Cardiac septum (tissue), 1 donor: ENCODE measurements around the gene ZNF385D. TPM values are rescaled to one million over a fixed set of nuclear protein-coding genes. Genes with fewer than 3 reads are reported as not detected.

Experiments
- DNase-seq: peaks from one replicate; pipeline ENCODE4 v3.0.0-alpha.2; 2020; ENCODE audit warnings: low spot score
- intact Hi-C: fragments of 100-400 bp; cut with DNase I; formaldehyde crosslinking; loops from one replicate; pipeline ENCODE4 v1.14.0; 2022
- total RNA-seq: library from RNA; stranded (reverse); fragmentation: NEBNext Ultra II Directional; extraction: Animal tissue kit (Norgen Biotek cat#: 25700); gene quantifications from one replicate; pipeline ENCODE4 v1.2.1, GENCODE V29; 2021
- donor health status: DM: no; HTN: no; CAD: no.

The ZNF385D gene
- total RNA-seq, 1 donor from 2014 or later: 12.5 TPM

GRCh38 chr3:21703291-21703690 lies 47.7 kb downstream of the ZNF385D start:
- intact Hi-C loops: no loop called here
- no peak for DNase-seq

- no peak for DNase-seq
- intact Hi-C loops: no loop called here
Measured at GRCh38 chr3:21697707-21698106, 53.3 kb downstream of the ZNF385D start.

GRCh38 chr3:21694506-21694905 lies 56.5 kb downstream of the ZNF385D start:
- DNase-seq: no peak

GRCh38 chr3:21691036-21691435 lies 60.0 kb downstream of the ZNF385D start:
- intact Hi-C loops: loop anchor here (5.0 kb wide), 1 partner anchor 529 kb away; no protein-coding TSS in a partner anchor
- DNase-seq: no peak

More at GRCh38 chr3:21694506-21694905, 56.5 kb downstream of the ZNF385D start:
- intact Hi-C loops: loop anchor here (5.0 kb wide), 1 partner anchor 532 kb away; no protein-coding TSS in a partner anchor

GRCh38 chr3:21682206-21682605 lies 68.8 kb downstream of the ZNF385D start:
- DNase-seq: no peak
- intact Hi-C loops: no loop called here

GRCh38 chr3:21673393-21673792 lies 77.6 kb downstream of the ZNF385D start:
- DNase-seq: no peak
- intact Hi-C loops: no loop called here

GRCh38 chr3:21672303-21672702 lies 78.7 kb downstream of the ZNF385D start:
- intact Hi-C loops: no loop called here
- no peak for DNase-seq

- intact Hi-C loops: no loop called here
- no peak for DNase-seq
Measured at GRCh38 chr3:21670386-21670785, 80.6 kb downstream of the ZNF385D start.

- no peak for DNase-seq
- intact Hi-C loops: no loop called here
Measured at GRCh38 chr3:21668012-21668411, 83.0 kb downstream of the ZNF385D start.

- intact Hi-C loops: no loop called here
- no peak for DNase-seq
Measured at GRCh38 chr3:21665444-21666100, 85.4 kb downstream of the ZNF385D start.

GRCh38 chr3:21664996-21665395 lies 86.0 kb downstream of the ZNF385D start:
- DNase-seq: no peak
- intact Hi-C loops: no loop called here

- intact Hi-C loops: no loop called here
- no peak for DNase-seq
Measured at GRCh38 chr3:21662403-21662802, 88.6 kb downstream of the ZNF385D start.

- no peak for DNase-seq
- intact Hi-C loops: no loop called here
Measured at GRCh38 chr3:21654662-21655061, 96.3 kb downstream of the ZNF385D start.

GRCh38 chr3:21654241-21654640 lies 96.8 kb downstream of the ZNF385D start:
- intact Hi-C loops: no loop called here

GRCh38 chr3:21649519-21649918 lies 101.5 kb downstream of the ZNF385D start:
- intact Hi-C loops: no loop called here
- no peak for DNase-seq

More at GRCh38 chr3:21654241-21654640, 96.8 kb downstream of the ZNF385D start:
- DNase-seq: no peak

- DNase-seq: no peak
- intact Hi-C loops: no loop called here
Measured at GRCh38 chr3:21647961-21648360, 103.0 kb downstream of the ZNF385D start.

GRCh38 chr3:21645121-21645897 lies 105.7 kb downstream of the ZNF385D start:
- intact Hi-C loops: loop anchor here (2.0 kb wide), 1 partner anchor 103 kb away; no protein-coding TSS in a partner anchor
- peak; percentile 86 for DNase-seq

- intact Hi-C loops: loop anchor here (2.0 kb wide), 1 partner anchor 105 kb away; no protein-coding TSS in a partner anchor
- no peak for DNase-seq
Measured at GRCh38 chr3:21644268-21644667, 106.7 kb downstream of the ZNF385D start.

GRCh38 chr3:21643752-21644151 lies 107.3 kb downstream of the ZNF385D start:
- intact Hi-C loops: loop anchor here (2.0 kb wide), 1 partner anchor 105 kb away; no protein-coding TSS in a partner anchor
- DNase-seq: no peak

GRCh38 chr3:21642433-21642832 lies 108.6 kb downstream of the ZNF385D start:
- intact Hi-C loops: no loop called here
- DNase-seq: no peak

GRCh38 chr3:21641959-21642358 lies 109.1 kb downstream of the ZNF385D start:
- intact Hi-C loops: no loop called here
- DNase-seq: no peak
